Smooth muscle cell (in vitro differentiated cells): ENCODE data around the gene COX19. TPM values are rescaled to one million over a fixed set of nuclear protein-coding genes. Genes with fewer than 3 reads are reported as not detected.
A peak's percentile ranks its signal among the peaks of the same experiment; 100 is the strongest.

Experiments used
- DNase-seq: peaks from one replicate; lab custom pipeline; 2025; ENCODE audit not compliant: unreplicated experiment; lab: John Stamatoyannopoulos, UW
- H2AFZ ChIP-seq: fragments of 200-600 bp; sonication (generic); 2 replicates; pipeline ENCODE4 v1.6.0; 2016; ENCODE audit warnings: antibody characterized with exemption, low read depth, mild to moderate bottlenecking
- H3F3A ChIP-seq: fragments of 200-600 bp; sonication (generic); 2 replicates; pipeline ENCODE4 v1.6.0; 2017; ENCODE audit warnings: antibody characterized with exemption, low read depth
- H3K27ac ChIP-seq: fragments of 200-600 bp; sonication (generic); 2 replicates; pipeline ENCODE4 v1.5.1; 2016; ENCODE audit warnings: low read depth, mild to moderate bottlenecking
- H3K27me3 ChIP-seq: fragments of 200-600 bp; sonication (generic); 2 replicates; pipeline ENCODE4 v1.6.1; 2016; ENCODE audit warnings: low read depth, mild to moderate bottlenecking
- H3K36me3 ChIP-seq: fragments of 200-600 bp; sonication (generic); 2 replicates; pipeline ENCODE4 v1.5.1; 2016; ENCODE audit warnings: low read depth
- H3K4me1 ChIP-seq: fragments of 200-600 bp; sonication (generic); 2 replicates; pipeline ENCODE4 v1.5.1; 2016; ENCODE audit warnings: low read depth
- H3K4me2 ChIP-seq: fragments of 200-600 bp; sonication (generic); 2 replicates; pipeline ENCODE4 v1.6.0; 2016; ENCODE audit warnings: mild to moderate bottlenecking
- H3K4me3 ChIP-seq: fragments of 200-600 bp; sonication (generic); 2 replicates; pipeline ENCODE4 v1.5.1; 2016; ENCODE audit warnings: mild to moderate bottlenecking
- H3K79me2 ChIP-seq: fragments of 200-600 bp; sonication (generic); 2 replicates; pipeline ENCODE4 v1.6.0; 2016; ENCODE audit warnings: low read depth, mild to moderate bottlenecking
- H3K9ac ChIP-seq: fragments of 200-600 bp; sonication (generic); 2 replicates; pipeline ENCODE4 v1.6.0; 2016; ENCODE audit warnings: low read depth
- H3K9me3 ChIP-seq: fragments of 200-600 bp; sonication (generic); replicated peaks from 2 replicates; pipeline ENCODE4 v1.5.1; 2016; ENCODE audit warnings: low read depth
- H4K20me1 ChIP-seq: fragments of 200-600 bp; sonication (generic); 2 replicates; pipeline ENCODE4 v1.6.0; 2016; ENCODE audit warnings: low read depth
- CTCF ChIP-seq: fragments of 200-600 bp; sonication (generic); IDR thresholded peaks from 2 replicates; pipeline ENCODE4 v1.5.1; 2017; ENCODE audit warnings: borderline replicate concordance, mild to moderate bottlenecking, antibody characterized with exemption; ENCODE audit not compliant: insufficient read depth, poor library complexity, severe bottlenecking
- WGBS: methylation state at CpG from one replicate; pipeline ENCODE4 v1.1.7; 2016; ENCODE audit warnings: low lambda C conversion rate; 5-methylcytosine and 5-hydroxymethylcytosine counted together
- polyA plus RNA-seq: library from polyadenylated mRNA; unstranded; fragments of >200 nt; fragmentation: Nextera tagmentation; extraction: Ambion mirVana; gene quantifications from 2 replicates; pipeline ENCODE4 v1.2.1, GENCODE V29; 2016
- total RNA-seq: library from RNA; depleted of rRNA; stranded (reverse); fragments of >200 nt; gene quantifications from 2 replicates; pipeline ENCODE4 v1.2.3, GENCODE V29; 2014

Gene COX19
- total and polyA plus RNA-seq, 2 experiments from 2014 or later = 10.0 to 10.4 TPM

- H3K4me3 ChIP-seq = no peak overlapping the region
- H4K20me1 ChIP-seq = no peaks in the 10 kb centered on the region
- no peak overlapping the region for H3K27ac ChIP-seq
- H3K4me1 ChIP-seq = no peaks in the 10 kb centered on the region
- H3K79me2 ChIP-seq = no peaks in the 10 kb centered on the region
- no peaks in the 10 kb centered on the region for H3K9me3 ChIP-seq
- WGBS = 87% methylated on average over 24 of the region's 29 CpGs
- no peak for TF ChIP-seq CTCF
- no peaks in the 10 kb centered on the region for H3F3A ChIP-seq
- no peaks in the 10 kb centered on the region for H3K36me3 ChIP-seq
- DNase-seq = no peak
- H3K4me2 ChIP-seq = no peak overlapping the region
- no peak overlapping the region for H3K9ac ChIP-seq
- no peaks in the 10 kb centered on the region for H3K27me3 ChIP-seq
- H2AFZ ChIP-seq = no peak overlapping the region
Measured at GRCh38 chr7:930975-931758, 44.2 kb downstream of the COX19 start.

- 84% methylated on average over 14 of the region's 14 CpGs for WGBS
- Histone ChIP-seq H3F3A (no peaks in the 10 kb centered on the region), H3K9me3 (no peaks in the 10 kb centered on the region), H3K9ac (peak overlapping the region; percentile 57), H4K20me1 (no peaks in the 10 kb centered on the region), H3K4me2 (no peak overlapping the region), H2AFZ (no peak overlapping the region), H3K27me3 (no peaks in the 10 kb centered on the region), H3K27ac (peak overlapping the region; percentile 78), H3K79me2 (no peaks in the 10 kb centered on the region), H3K36me3 (no peaks in the 10 kb centered on the region), H3K4me1 (no peaks in the 10 kb centered on the region), H3K4me3 (no peak overlapping the region)
- TF ChIP-seq CTCF = no peak
- no peak for DNase-seq
Measured at GRCh38 chr7:929311-929711, 46.0 kb downstream of the COX19 start.

- WGBS = 81% methylated on average over 21 of the region's 21 CpGs
- Histone ChIP-seq H3K4me2 (no peak overlapping the region), H2AFZ (no peak overlapping the region), H3K79me2 (no peaks in the 10 kb centered on the region), H3K27me3 (no peaks in the 10 kb centered on the region), H3F3A (no peaks in the 10 kb centered on the region), H3K9me3 (no peaks in the 10 kb centered on the region), H3K9ac (no peak overlapping the region), H3K4me3 (no peak overlapping the region), H4K20me1 (no peaks in the 10 kb centered on the region), H3K27ac (peak overlapping the region; percentile 15), H3K36me3 (no peaks in the 10 kb centered on the region), H3K4me1 (no peaks in the 10 kb centered on the region)
- TF ChIP-seq CTCF = no peak
- no peak for DNase-seq
Measured at GRCh38 chr7:927031-927671, 48.2 kb downstream of the COX19 start.
